ENCODE data around the gene NEDD4L.

DNA sequence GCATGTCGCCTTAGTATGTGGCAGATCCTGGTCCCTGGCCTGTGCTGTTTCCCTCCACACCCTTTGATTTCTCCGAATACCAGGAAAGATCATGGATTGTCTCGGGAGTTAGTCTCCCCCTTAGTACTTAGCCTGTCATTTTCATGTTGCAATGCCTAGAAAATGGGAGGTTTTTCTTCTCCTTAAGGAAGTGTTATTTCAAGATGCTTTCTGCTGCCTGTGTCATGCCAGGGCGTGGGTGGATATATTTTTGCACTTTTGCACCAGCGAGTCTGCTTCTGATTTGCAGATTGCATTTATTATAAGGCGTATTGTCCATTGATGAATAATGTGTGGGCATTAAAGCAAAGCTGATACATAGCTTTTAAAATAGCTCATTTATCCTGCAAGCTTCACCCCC, 223.5 kb downstream of the NEDD4L start:
- TF ChIP-seq, protein P1, sequence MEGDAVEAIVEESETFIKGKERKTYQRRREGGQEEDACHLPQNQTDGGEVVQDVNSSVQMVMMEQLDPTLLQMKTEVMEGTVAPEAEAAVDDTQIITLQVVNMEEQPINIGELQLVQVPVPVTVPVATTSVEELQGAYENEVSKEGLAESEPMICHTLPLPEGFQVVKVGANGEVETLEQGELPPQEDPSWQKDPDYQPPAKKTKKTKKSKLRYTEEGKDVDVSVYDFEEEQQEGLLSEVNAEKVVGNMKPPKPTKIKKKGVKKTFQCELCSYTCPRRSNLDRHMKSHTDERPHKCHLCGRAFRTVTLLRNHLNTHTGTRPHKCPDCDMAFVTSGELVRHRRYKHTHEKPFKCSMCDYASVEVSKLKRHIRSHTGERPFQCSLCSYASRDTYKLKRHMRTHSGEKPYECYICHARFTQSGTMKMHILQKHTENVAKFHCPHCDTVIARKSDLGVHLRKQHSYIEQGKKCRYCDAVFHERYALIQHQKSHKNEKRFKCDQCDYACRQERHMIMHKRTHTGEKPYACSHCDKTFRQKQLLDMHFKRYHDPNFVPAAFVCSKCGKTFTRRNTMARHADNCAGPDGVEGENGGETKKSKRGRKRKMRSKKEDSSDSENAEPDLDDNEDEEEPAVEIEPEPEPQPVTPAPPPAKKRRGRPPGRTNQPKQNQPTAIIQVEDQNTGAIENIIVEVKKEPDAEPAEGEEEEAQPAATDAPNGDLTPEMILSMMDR (conservative IDR thresholded peaks at IDR 0.05; ENCODE audit: low read depth in 2 of 2): no peak
- TF ChIP-seq STAT1 (IDR thresholded peaks at IDR 0.05; ENCODE audit: unreplicated experiment): no peak
- no peak for TF ChIP-seq POLR2AphosphoS5 (IDR thresholded peaks at IDR 0.05; ENCODE audit: low read depth)
- TF ChIP-seq EZH2 (IDR thresholded peaks at IDR 0.05; ENCODE audit: low read depth, unreplicated experiment): no peak
- TF ChIP-seq EZH2phosphoT487 (IDR thresholded peaks at IDR 0.05; ENCODE audit: unreplicated experiment): no peak
- TF ChIP-seq, protein P2, sequence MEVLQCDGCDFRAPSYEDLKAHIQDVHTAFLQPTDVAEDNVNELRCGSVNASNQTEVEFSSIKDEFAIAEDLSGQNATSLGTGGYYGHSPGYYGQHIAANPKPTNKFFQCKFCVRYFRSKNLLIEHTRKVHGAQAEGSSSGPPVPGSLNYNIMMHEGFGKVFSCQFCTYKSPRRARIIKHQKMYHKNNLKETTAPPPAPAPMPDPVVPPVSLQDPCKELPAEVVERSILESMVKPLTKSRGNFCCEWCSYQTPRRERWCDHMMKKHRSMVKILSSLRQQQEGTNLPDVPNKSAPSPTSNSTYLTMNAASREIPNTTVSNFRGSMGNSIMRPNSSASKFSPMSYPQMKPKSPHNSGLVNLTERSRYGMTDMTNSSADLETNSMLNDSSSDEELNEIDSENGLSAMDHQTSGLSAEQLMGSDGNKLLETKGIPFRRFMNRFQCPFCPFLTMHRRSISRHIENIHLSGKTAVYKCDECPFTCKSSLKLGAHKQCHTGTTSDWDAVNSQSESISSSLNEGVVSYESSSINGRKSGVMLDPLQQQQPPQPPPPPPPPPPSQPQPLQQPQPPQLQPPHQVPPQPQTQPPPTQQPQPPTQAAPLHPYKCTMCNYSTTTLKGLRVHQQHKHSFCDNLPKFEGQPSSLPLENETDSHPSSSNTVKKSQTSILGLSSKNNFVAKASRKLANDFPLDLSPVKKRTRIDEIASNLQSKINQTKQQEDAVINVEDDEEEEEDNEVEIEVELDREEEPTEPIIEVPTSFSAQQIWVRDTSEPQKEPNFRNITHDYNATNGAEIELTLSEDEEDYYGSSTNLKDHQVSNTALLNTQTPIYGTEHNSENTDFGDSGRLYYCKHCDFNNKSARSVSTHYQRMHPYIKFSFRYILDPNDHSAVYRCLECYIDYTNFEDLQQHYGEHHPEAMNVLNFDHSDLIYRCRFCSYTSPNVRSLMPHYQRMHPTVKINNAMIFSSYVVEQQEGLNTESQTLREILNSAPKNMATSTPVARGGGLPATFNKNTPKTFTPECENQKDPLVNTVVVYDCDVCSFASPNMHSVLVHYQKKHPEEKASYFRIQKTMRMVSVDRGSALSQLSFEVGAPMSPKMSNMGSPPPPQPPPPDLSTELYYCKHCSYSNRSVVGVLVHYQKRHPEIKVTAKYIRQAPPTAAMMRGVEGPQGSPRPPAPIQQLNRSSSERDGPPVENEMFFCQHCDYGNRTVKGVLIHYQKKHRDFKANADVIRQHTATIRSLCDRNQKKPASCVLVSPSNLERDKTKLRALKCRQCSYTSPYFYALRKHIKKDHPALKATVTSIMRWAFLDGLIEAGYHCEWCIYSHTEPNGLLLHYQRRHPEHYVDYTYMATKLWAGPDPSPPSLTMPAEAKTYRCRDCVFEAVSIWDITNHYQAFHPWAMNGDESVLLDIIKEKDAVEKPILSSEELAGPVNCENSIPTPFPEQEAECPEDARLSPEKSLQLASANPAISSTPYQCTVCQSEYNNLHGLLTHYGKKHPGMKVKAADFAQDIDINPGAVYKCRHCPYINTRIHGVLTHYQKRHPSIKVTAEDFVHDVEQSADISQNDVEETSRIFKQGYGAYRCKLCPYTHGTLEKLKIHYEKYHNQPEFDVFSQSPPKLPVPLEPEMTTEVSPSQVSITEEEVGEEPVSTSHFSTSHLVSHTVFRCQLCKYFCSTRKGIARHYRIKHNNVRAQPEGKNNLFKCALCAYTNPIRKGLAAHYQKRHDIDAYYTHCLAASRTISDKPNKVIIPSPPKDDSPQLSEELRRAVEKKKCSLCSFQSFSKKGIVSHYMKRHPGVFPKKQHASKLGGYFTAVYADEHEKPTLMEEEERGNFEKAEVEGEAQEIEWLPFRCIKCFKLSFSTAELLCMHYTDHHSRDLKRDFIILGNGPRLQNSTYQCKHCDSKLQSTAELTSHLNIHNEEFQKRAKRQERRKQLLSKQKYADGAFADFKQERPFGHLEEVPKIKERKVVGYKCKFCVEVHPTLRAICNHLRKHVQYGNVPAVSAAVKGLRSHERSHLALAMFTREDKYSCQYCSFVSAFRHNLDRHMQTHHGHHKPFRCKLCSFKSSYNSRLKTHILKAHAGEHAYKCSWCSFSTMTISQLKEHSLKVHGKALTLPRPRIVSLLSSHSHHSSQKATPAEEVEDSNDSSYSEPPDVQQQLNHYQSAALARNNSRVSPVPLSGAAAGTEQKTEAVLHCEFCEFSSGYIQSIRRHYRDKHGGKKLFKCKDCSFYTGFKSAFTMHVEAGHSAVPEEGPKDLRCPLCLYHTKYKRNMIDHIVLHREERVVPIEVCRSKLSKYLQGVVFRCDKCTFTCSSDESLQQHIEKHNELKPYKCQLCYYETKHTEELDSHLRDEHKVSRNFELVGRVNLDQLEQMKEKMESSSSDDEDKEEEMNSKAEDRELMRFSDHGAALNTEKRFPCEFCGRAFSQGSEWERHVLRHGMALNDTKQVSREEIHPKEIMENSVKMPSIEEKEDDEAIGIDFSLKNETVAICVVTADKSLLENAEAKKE (CRISPR knock-in tag; IDR thresholded peaks at IDR 0.05): no peak
- TF ChIP-seq, protein P3, sequence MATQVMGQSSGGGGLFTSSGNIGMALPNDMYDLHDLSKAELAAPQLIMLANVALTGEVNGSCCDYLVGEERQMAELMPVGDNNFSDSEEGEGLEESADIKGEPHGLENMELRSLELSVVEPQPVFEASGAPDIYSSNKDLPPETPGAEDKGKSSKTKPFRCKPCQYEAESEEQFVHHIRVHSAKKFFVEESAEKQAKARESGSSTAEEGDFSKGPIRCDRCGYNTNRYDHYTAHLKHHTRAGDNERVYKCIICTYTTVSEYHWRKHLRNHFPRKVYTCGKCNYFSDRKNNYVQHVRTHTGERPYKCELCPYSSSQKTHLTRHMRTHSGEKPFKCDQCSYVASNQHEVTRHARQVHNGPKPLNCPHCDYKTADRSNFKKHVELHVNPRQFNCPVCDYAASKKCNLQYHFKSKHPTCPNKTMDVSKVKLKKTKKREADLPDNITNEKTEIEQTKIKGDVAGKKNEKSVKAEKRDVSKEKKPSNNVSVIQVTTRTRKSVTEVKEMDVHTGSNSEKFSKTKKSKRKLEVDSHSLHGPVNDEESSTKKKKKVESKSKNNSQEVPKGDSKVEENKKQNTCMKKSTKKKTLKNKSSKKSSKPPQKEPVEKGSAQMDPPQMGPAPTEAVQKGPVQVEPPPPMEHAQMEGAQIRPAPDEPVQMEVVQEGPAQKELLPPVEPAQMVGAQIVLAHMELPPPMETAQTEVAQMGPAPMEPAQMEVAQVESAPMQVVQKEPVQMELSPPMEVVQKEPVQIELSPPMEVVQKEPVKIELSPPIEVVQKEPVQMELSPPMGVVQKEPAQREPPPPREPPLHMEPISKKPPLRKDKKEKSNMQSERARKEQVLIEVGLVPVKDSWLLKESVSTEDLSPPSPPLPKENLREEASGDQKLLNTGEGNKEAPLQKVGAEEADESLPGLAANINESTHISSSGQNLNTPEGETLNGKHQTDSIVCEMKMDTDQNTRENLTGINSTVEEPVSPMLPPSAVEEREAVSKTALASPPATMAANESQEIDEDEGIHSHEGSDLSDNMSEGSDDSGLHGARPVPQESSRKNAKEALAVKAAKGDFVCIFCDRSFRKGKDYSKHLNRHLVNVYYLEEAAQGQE (IDR thresholded peaks at IDR 0.05; ENCODE audit: unreplicated experiment): no peak
- TF ChIP-seq NANOG (IDR thresholded peaks at IDR 0.05; ENCODE audit: borderline replicate concordance): no peak
- TF ChIP-seq CREB1 (CRISPR knock-in tag; IDR thresholded peaks at IDR 0.05; ENCODE audit: low read depth): no peak
- no peak for TF ChIP-seq ZNF331 (CRISPR knock-in tag; IDR thresholded peaks at IDR 0.05; ENCODE audit: low read depth)
